Measurements from ENCODE around the gene SH3TC2.
A peak's percentile ranks its signal among the peaks of the same experiment; 100 is the strongest.

The SH3TC2 gene

DNA sequence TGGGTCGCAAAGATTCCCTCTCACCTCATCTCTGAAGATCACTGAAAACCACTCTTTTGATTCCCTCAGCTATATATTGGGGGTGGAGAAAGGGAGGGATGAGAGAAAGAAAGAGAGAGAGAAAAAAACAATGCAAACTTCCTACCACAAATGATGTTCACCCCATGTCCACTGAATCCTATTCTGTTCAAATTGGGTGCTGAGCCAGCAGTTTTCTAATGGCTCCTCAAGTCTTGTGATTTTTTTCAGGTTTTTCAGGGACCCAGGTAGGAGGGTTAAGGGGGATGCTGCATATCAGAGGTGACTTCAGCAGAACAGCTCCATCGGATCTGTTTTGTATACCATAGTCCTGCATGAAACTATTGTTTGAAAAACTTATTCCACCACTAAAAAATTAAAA lies 95.9 kb downstream of the SH3TC2 start:
- no peak for DNase-seq

DNA sequence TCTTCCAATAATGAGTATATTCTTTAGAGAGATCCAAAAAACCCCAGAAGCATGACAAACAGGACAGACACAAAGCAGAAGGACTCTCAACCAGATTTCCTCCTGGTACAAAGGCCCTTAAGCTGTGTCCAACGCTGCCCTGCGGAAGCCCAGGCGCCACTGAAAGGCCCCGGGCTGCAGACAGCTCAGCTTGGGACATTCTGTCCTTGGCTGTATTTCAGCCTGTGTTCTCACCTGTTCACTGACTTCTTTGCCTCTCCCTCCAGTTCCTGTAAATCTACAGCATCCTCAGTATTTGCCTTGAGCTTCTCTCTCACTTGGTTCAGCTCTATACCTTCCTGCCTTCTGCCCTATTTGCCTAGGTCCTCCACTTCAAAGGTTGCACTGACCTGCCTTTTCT lies 96.5 kb downstream of the SH3TC2 start:
- no peak for DNase-seq

DNA sequence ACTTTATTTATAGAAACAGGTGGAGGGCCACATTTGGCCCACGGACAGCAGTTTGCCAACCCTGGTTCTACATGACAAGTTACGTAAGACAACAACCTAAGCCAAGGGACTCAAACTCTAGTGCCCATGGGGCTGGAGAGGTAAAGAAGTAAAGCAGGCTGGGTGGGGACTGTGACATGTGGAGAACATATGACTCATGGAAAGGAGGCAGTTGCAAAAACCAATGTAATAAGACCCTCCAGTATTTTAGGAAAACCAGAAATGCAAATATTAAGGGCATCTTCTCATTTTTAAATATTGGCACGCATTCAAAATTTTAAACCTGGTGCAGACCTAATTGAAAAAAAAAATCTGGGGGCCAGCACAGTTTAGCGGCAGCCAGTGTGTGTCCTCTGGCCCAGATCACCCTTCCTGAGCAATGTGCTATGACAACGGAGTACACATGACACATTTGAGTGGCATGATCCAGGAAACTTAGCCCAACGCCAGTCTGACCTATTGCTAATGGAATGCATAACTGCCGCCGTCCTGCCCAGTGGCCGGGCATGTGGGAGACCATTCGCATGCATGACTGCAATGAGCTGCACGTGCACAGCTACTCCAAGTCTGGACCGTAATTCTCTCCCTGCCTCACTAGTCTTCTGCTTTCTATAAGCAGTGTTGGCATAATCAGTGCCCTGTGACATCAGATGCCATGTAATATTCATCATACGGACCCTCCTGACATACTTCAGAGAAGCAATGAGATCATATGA lies 97.2 kb downstream of the SH3TC2 start:
- DNase-seq = no peak

DNA sequence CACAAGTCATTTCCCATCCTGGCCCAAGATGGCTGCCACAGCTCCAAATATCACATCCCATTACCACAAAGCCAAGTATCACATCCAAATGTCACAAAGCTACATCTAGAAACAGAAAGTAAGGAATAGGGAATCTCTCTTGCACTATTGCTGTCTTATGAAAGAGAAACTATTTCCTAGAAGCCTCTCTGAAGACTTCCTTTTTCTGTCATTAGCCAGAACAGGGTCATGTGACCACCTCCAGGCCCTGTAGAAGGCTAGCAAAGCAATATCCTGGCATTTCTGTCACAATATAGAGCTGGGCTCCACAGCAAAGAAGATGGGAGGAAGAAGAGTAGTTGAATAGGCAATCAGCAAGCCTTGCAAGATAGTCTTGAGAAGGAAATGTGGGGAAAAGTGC lies 99.2 kb downstream of the SH3TC2 start:
- DNase-seq = no peak

DNA sequence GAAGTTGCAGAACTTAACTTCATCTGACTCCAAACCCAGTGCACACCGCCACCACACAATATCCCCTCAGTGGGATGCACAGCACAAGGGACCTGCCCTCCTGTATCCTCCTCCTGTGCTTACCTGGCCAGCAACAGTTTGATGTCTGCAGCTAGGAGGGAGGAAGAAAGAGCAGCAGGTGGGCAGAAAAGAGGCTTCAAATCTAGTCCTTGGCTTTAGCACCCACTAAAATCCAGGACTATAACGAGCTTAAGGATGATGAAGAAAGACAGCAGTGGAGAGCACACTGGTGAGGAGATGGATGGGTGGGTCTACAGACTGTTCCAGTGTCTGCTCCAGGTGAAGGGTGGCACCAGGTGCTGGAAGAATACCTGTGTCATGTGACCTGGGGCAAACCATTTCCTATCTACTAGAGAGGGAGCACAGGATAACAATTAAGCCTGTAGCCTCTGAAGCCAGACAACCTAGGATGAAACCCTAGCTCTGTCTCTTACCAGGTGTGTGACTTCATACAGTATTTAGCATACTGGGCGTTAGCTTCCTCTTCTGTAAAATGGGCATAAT lies 100.0 kb downstream of the SH3TC2 start:
- no peak for DNase-seq

DNA sequence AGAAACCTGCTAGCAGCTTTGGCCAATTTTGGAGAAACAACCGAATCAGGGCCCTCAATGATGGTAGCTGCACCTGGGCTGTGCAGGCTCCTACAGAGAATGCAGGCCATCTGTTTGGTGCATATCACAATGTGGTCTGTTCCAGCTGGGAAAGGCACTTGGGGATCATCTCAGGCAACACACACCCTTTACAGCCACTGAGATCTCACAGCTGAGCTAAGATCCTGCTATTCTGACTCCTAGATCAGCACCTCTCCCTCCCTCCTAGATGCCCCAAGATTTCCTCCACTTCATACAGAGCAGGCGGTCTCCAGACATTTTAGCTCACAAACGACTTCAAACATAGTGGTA lies 100.7 kb downstream of the SH3TC2 start:
- DNase-seq = no peak

DNA sequence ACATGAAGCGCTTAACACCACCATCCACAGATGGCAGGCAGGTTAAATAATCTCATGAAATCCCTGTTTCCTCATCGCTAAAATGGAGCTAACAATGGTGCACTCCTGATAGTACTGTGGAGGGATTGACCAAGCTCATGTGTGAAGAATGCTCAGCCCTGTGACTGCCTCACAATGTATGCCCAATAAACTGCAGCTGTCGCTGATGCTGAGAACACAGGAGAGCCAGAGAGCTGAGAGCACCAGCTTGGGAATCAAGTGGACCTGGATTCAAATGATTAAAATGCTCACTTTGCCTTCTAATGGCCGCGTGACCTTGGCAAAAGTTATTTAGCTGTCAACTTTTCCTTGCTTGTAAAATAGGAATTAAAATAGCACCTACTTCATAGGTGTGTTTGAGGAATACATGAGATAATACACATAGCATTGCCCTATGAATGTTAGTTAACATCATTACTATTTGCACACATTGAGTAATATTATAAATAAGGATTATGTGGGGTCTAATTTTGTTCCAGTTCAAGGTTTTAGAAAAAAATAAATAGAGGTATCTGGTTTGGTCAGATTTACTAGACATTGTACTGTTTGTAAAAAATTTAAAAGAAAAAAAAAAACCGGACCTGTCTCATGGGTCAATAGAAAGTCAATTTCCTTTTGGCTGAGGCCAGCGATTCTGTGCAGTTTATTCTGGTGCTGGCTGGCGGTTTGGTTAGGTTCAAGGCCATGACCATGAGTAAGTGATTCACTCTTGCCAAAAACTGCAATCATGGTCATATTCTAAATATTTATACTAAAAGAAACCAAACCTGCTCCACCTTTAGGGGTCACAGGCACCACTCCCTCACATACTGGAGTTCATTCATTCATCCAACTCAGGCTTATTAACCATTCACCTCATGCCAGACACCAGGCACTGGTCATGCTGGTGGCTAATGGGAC lies 101.3 kb downstream of the SH3TC2 start:
- DNase-seq = no peak

DNA sequence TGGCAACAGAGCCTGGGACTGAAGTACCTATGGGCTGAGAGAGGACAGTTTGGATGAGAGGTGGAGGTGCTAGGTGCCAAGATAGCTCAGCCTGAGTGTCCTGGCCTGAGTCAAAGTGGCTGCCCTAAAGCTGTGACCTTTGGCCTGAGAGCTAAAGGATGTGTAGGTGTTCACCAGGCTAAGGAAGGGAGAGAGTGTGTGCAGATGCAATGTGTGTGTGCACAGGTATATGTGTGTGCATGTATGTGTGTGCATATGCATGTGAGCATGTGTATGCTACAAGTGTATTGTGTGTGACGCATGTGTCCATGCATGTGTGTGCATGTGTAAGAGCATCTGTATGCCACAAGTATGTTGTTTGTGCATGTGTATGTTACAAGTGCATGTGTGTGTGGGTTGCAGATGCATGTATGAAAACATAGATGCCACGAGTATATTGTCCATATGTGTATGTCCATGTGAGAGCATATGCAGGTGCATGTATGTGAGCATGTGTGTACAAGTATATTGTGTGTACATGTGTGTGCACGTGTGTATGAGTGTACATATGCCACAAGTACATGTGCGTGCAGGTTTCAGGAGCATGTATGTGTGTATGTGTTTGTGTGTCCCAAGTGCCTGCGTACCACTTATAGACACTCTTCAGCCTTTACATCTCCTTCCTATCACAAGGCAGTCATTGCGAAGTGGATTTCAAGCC lies 102.6 kb downstream of the SH3TC2 start:
- no peak for DNase-seq

DNA sequence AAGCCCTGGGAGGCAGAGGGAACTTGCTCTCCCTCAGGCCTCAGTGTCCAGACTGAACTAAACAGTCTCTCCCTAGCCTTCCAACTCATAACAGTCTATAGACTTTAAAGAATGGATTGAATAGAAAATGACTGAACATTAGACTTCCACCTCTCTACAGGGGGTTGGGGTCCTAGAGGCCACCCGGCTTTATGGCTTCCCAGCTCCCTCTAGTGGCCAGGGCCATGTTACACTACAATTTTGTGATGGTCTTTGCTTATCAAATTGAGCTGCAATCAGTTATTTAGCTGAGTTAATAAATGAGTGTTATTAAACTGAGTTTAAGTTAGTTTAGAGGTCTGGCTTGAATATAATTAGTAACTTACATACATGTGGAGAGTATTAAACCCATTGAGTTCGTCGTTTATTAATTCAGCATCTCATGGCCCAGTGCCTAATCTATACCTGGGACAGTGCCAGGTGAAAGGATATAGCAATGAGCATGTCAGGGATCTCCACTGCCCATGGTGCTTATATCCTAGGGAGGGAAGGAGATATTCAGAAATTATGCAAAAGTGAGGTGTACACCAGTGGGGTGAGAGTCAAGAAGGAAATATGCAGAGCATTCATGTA lies 105.2 kb downstream of the SH3TC2 start:
- peak; percentile 21 for DNase-seq

DNA sequence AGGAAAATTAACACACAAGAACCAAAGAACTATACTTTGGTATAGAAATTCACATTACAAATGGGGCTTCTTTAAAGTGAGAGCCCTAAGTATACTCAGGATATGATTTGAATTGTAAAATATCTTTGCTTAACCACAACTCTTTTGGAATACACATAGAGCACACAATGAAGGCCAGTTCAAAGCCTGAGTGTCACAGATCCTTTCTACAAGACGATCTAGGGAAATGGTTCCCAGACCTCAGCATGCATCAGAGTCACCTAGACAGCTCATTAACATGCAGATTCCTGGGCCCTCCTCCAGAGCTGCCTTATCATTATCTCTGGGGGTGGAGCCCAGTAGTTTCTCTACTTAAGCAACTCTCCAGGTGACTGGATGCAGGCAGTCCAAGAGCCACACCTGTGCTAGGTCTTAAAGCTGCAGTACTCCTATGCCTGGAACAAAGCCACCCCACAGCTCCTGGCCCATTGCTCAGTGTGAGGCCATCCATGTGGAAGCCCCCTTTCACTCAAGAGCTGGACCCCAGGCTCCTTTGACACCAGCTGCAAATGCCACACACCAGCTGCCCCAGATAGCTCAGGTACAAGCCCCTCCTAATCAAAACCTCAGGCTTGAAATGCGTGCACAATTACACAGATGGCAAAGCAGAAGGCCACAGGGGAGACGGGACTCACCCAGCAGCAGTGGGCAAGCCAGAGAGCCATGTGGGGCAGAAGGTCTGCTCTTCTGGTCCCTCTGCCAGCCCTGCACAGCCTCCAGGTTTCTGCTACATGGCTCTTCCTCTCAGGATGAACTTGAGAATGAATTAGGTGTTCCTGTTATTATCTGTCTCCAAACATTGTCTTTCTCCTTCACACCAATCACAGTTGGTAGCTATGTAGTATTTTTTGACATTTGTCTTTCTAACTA lies 106.1 kb downstream of the SH3TC2 start:
- DNase-seq = no peak
